Adrenal gland (tissue), 12 donors: Measurements from ENCODE around the gene ZNF117. TPM values are rescaled to one million over a fixed set of nuclear protein-coding genes. Genes with fewer than 3 reads are reported as not detected.
"Not testable (repeated sequence)": the region's sequence is repeated elsewhere in the genome, so short reads cannot be mapped to it uniquely, and the experiment has no call there.

Source experiments
- DNase-seq, 7 donors: peaks; one replicate each; pipeline ENCODE4 v3.0.0-alpha.2; 2019 to 2020
- H3K27ac ChIP-seq, 5 donors: fragments of 200-600 bp; sonication (generic) in 4 of 5; 1 replicate in 3 of 5; 2 replicates in 2 of 5; pipeline versions ENCODE4 v1.5.1 to v1.8.0; 2016 to 2020; ENCODE audit warnings: mild to moderate bottlenecking in 1 of 5
- H3K27me3 ChIP-seq: fragments of 200-600 bp; 2 replicates; pipeline ENCODE4 v1.8.0; 2021
- H3K36me3 ChIP-seq, 2 donors: fragments of 200-600 bp; replicated peaks in 1 of 2; 1 replicate in 1 of 2; 2 replicates in 1 of 2; pipeline versions ENCODE4 v1.5.1 to v1.8.0; 2018 to 2022
- H3K4me1 ChIP-seq, 2 donors: fragments of 200-600 bp; replicated peaks in 1 of 2; 1 replicate in 1 of 2; 2 replicates in 1 of 2; pipeline versions ENCODE4 v1.5.1 to v1.8.0; 2018 to 2021
- H3K4me3 ChIP-seq, 4 donors: fragments of 200-600 bp; sonication (generic) in 3 of 4; one replicate each; pipeline ENCODE4 v1.5.1; 2016 to 2018
- H3K9me3 ChIP-seq, 3 donors: fragments of 200-600 bp; sonication (generic) in 1 of 3; replicated peaks in 1 of 3; 1 replicate in 2 of 3; 2 replicates in 1 of 3; pipeline versions ENCODE4 v1.5.1 to v1.8.0; 2016 to 2021
- CTCF ChIP-seq, 6 experiments: fragments of 450-650 bp in 4 of 6; fragments of 200-600 bp in 2 of 6; sonication (generic) in 1 of 6; IDR thresholded peaks; 1 replicate in 5 of 6; 2 replicates in 1 of 6; pipeline versions ENCODE4 v1.5.1 to v1.8.0; 2016 to 2021; ENCODE audit warnings: antibody characterized with exemption in 6 of 6, mild to moderate bottlenecking in 2 of 6, moderate library complexity in 1 of 6
- WGBS, 4 donors: extraction: QIAGEN DNeasy Blood & Tissue Kit in 2 of 4; methylation state at CpG; one replicate each; pipeline versions ENCODE4 v1.1.5 to v1.1.7; 2013 to 2017; 5-methylcytosine and 5-hydroxymethylcytosine counted together
- intact Hi-C, 2 donors: fragments of 100-400 bp; cut with DNase I; formaldehyde crosslinking; loops; one replicate each; pipeline versions ENCODE4 v1.14.1 to v1.15.0; 2022 to 2023
- polyA plus RNA-seq, 3 donors: library from polyadenylated mRNA; stranded (reverse); fragments of 200-250 nt in 2 of 3; fragments of 350-450 nt in 1 of 3; fragmentation: Illumina TruSeq in 1 of 3; extraction: RNeasy Lipid Tissue Mini Kit (QIAGEN cat#74804) in 1 of 3; gene quantifications; one replicate each; pipeline ENCODE4 v1.2.3, GENCODE V29; 2013 to 2014
- total RNA-seq, 9 donors: library from RNA; depleted of rRNA in 4 of 9; stranded (reverse); fragments of >200 nt in 4 of 9; fragments of 120-200 nt in 1 of 9; fragmentation: NEBNext Ultra II Directional in 1 of 9; extraction: Animal tissue kit (Norgen Biotek cat#: 25700) in 1 of 9; gene quantifications; one replicate each; pipeline versions ENCODE4 v1.1.0 to v1.2.4, GENCODE V29; 2013 to 2023
- donor health status: healthy with polysubstance abuse.
- donor health status: Bipolar disorder and iron deficiency.
- donor health status: DM: yes; HTN: yes; CAD: no.
- donor health status: DM: no; HTN: no; CAD: no.
- donor health status: DM: no; HTN: no; CAD: no.
- donor health status: DM: yes; HTN: yes; CAD: no.

The ZNF117 gene
- total and polyA plus RNA-seq, 12 donors, result 12.0 to 145 (median 39.9) TPM

GRCh38 chr7:65034120-65034782 lies 43.4 kb upstream of the ZNF117 start:
- peak in 1 of 6 experiments; percentile 3 for TF ChIP-seq CTCF (IDR thresholded peaks at IDR 0.05)
- intact Hi-C loops, H3K4me3 ChIP-seq, H3K27me3 ChIP-seq, H3K36me3 ChIP-seq, H3K9me3 ChIP-seq, H3K4me1 ChIP-seq: not testable (repeated sequence)
- 36 to 53% (median 44%) methylated on average over 9 to 10 of the region's 10 CpGs for WGBS, 4 donors
- H3K27ac ChIP-seq, result peak overlapping the region in 2 of 5 donors; percentile 59 to 68
- DNase-seq, result peak; percentile 31 to 72 (median 63)

- H3K27ac ChIP-seq, DNase-seq, H3K4me3 ChIP-seq, H3K4me1 ChIP-seq, H3K9me3 ChIP-seq, intact Hi-C loops, H3K36me3 ChIP-seq, H3K27me3 ChIP-seq: not testable (repeated sequence)
- 88 to 100% (median 94%) methylated on average over 3 to 30 of the region's 30 CpGs for WGBS, 4 donors
These were observed 42.6 kb upstream of the ZNF117 start for GRCh38 chr7:65033391-65033790.

GRCh38 chr7:65025023-65025422 lies 34.2 kb upstream of the ZNF117 start:
- H3K9me3 ChIP-seq, H3K27ac ChIP-seq, H3K27me3 ChIP-seq, H3K4me3 ChIP-seq, DNase-seq, intact Hi-C loops, H3K4me1 ChIP-seq, H3K36me3 ChIP-seq: not testable (repeated sequence)

- H3K36me3 ChIP-seq, intact Hi-C loops, H3K27me3 ChIP-seq, H3K4me3 ChIP-seq, H3K27ac ChIP-seq, H3K9me3 ChIP-seq, H3K4me1 ChIP-seq: not testable (repeated sequence)
- WGBS, 4 donors, result 82 to 94% (median 89%) methylated on average over 2 of the region's 3 CpGs; no CpG with 5 or more reads in 1 of the 4 donors
- peak in 6 of 7 donors; percentile 52 to 79 (median 64) for DNase-seq
These were observed 30.1 kb upstream of the ZNF117 start for GRCh38 chr7:65020978-65021377.

- H3K9me3 ChIP-seq, H3K27ac ChIP-seq, H3K36me3 ChIP-seq, intact Hi-C loops, H3K4me3 ChIP-seq, H3K27me3 ChIP-seq, DNase-seq: not testable (repeated sequence)
- 90 to 94% (median 91%) methylated on average over 7 of the region's 7 CpGs for WGBS, 4 donors
- peaks cover 1 to 12% of the 10 kb centered on the region in 2 donors for H3K4me1 ChIP-seq
These were observed 19.0 kb upstream of the ZNF117 start for GRCh38 chr7:65009881-65010280.

- H3K9me3 ChIP-seq, H3K27me3 ChIP-seq, H3K27ac ChIP-seq, DNase-seq, H3K4me3 ChIP-seq, intact Hi-C loops, H3K36me3 ChIP-seq: not testable (repeated sequence)
- 85 to 100% (median 93%) methylated on average over 2 of the region's 2 CpGs for WGBS, 4 donors
- peaks cover 6 to 12% of the 10 kb centered on the region in 2 donors for H3K4me1 ChIP-seq
These were observed 18.6 kb upstream of the ZNF117 start for GRCh38 chr7:65009394-65009793.

GRCh38 chr7:65007036-65007435 lies 16.2 kb upstream of the ZNF117 start:
- Histone ChIP-seq H3K27ac (peak overlapping the region in 3 of 5 donors; percentile 84 to 92 (median 87)), H3K4me1 (peaks cover 21 to 32% of the 10 kb centered on the region in 2 donors), H3K4me3 (peak overlapping the region in 1 of 4 donors; percentile 86)
- intact Hi-C loops, H3K9me3 ChIP-seq, H3K36me3 ChIP-seq, H3K27me3 ChIP-seq: not testable (repeated sequence)
- peak in 1 of 7 donors; percentile 27 for DNase-seq
- WGBS, 4 donors, result 46 to 63% (median 61%) methylated on average over 4 of the region's 4 CpGs
